ENCODE results near the gene NIBAN1.
A peak's percentile ranks its signal among the peaks of the same experiment; 100 is the strongest.

The NIBAN1 gene

GRCh38 chr1:184974056-184974836 is at the start of gene NIBAN1:
Gene NIBAN1, minus strand, starts transcription at chr1:184974508. Its CDS starts 152 bp downstream, at chr1:184974356.
- H3K4me1 Mint-ChIP-seq, result peaks cover 33% of the 10 kb centered on the region
- H3K27me3 Mint-ChIP-seq (ENCODE audit: low read depth, poor library complexity), result peaks cover 77% of the 10 kb centered on the region
- H3K27ac Mint-ChIP-seq, result peak within 1 kb of the TSS; percentile 47
- H3K4me3 Mint-ChIP-seq, result peak within 1 kb of the TSS; percentile 87
- H3K9me3 Mint-ChIP-seq, result peaks cover 4% of the 10 kb centered on the region
- no peaks in the 10 kb centered on the region for H3K36me3 Mint-ChIP-seq (ENCODE audit: low read depth)
- TF ChIP-seq CTCF (IDR thresholded peaks at IDR 0.05), result no peak
- DNase-seq, result peak; percentile 61

- Mint-ChIP-seq H3K36me3 (ENCODE audit: low read depth) (no peaks in the 10 kb centered on the region), H3K27me3 (ENCODE audit: low read depth, poor library complexity) (no peaks in the 10 kb centered on the region), H3K4me3 (no peak overlapping the region), H3K27ac (peak overlapping the region; percentile 35), H3K4me1 (peaks cover 5% of the 10 kb centered on the region), H3K9me3 (peaks cover 3% of the 10 kb centered on the region)
- no peak for TF ChIP-seq CTCF (IDR thresholded peaks at IDR 0.05)
- DNase-seq, result no peak
These were observed 43.7 kb upstream of the NIBAN1 start for GRCh38 chr1:185017966-185018365.

- H3K36me3 Mint-ChIP-seq (ENCODE audit: low read depth), result no peaks in the 10 kb centered on the region
- no peaks in the 10 kb centered on the region for H3K9me3 Mint-ChIP-seq
- H3K4me1 Mint-ChIP-seq, result peaks cover 5% of the 10 kb centered on the region
- H3K27me3 Mint-ChIP-seq (ENCODE audit: low read depth, poor library complexity), result no peaks in the 10 kb centered on the region
- H3K4me3 Mint-ChIP-seq, result no peak overlapping the region
- TF ChIP-seq CTCF (IDR thresholded peaks at IDR 0.05), result no peak
- no peak for DNase-seq
- H3K27ac Mint-ChIP-seq, result no peak overlapping the region
These were observed 43.0 kb upstream of the NIBAN1 start for GRCh38 chr1:185017338-185017737.

GRCh38 chr1:185016880-185017279 is 42.6 kb upstream of the NIBAN1 start:
- TF ChIP-seq CTCF (IDR thresholded peaks at IDR 0.05), result no peak
- Mint-ChIP-seq H3K27me3 (ENCODE audit: low read depth, poor library complexity) (no peaks in the 10 kb centered on the region), H3K4me1 (peaks cover 5% of the 10 kb centered on the region), H3K4me3 (no peak overlapping the region), H3K27ac (no peak overlapping the region), H3K36me3 (ENCODE audit: low read depth) (no peaks in the 10 kb centered on the region), H3K9me3 (no peaks in the 10 kb centered on the region)
- DNase-seq, result no peak

- no peak overlapping the region for H3K27ac Mint-ChIP-seq
- H3K27me3 Mint-ChIP-seq (ENCODE audit: low read depth, poor library complexity), result peaks cover 2% of the 10 kb centered on the region
- no peaks in the 10 kb centered on the region for H3K9me3 Mint-ChIP-seq
- no peak for TF ChIP-seq CTCF (IDR thresholded peaks at IDR 0.05)
- no peak for DNase-seq
- no peak overlapping the region for H3K4me3 Mint-ChIP-seq
- no peaks in the 10 kb centered on the region for H3K36me3 Mint-ChIP-seq (ENCODE audit: low read depth)
- peaks cover 5% of the 10 kb centered on the region for H3K4me1 Mint-ChIP-seq
These were observed 41.3 kb upstream of the NIBAN1 start for GRCh38 chr1:185015631-185016030.

GRCh38 chr1:185014941-185015340 is 40.6 kb upstream of the NIBAN1 start:
- Mint-ChIP-seq H3K36me3 (ENCODE audit: low read depth) (no peaks in the 10 kb centered on the region), H3K27ac (no peak overlapping the region), H3K27me3 (ENCODE audit: low read depth, poor library complexity) (peaks cover 5% of the 10 kb centered on the region), H3K9me3 (no peaks in the 10 kb centered on the region), H3K4me1 (peaks cover 5% of the 10 kb centered on the region), H3K4me3 (no peak overlapping the region)
- no peak for DNase-seq
- no peak for TF ChIP-seq CTCF (IDR thresholded peaks at IDR 0.05)

Data from nephron progenitor cell (in vitro differentiated cells).